PC-3 (cell line): ENCODE measurements around the gene UBR4. TPM values are rescaled to one million over a fixed set of nuclear protein-coding genes. Genes with fewer than 3 reads are reported as not detected.

Experiments
- ATAC-seq: fragments of 200-7000 bp; cut with Tn5 transposase; 2 replicates; pipeline ENCODE4 v1.9.1; 2020; ENCODE audit warnings: mild to moderate bottlenecking, moderate library complexity
- BruUV-seq: library from RNA; stranded (reverse); fragments of 400-500 nt; replicated peaks from 2 replicates; lab custom pipeline; 2021; lab: Mats Ljungman, UMichigan
- CTCF ChIA-PET: fragments of 300-600 bp; sonication (Branson Sonifier 250); formaldehyde crosslinking; loops from one replicate; lab custom pipeline; 2022; ENCODE audit warnings: antibody characterized with exemption; lab: Charles Lee
- POLR2A ChIA-PET: fragments of 300-600 bp; sonication (Branson Sonifier 250); formaldehyde crosslinking; loops from one replicate; lab custom pipeline; 2022; ENCODE audit warnings: antibody characterized with exemption; ENCODE audit not compliant: unreplicated experiment; lab: Charles Lee
- DNase-seq: peaks from one replicate; pipeline ENCODE4 v3.0.0-alpha.2; 2015
- H2AFZ ChIP-seq: fragments of 300-600 bp; sonication (generic); 2 replicates; pipeline ENCODE4 v1.6.0; 2016; ENCODE audit warnings: antibody characterized with exemption, low read length
- H3F3A ChIP-seq: fragments of 300-600 bp; sonication (generic); one replicate; pipeline ENCODE4 v1.6.0; 2017; ENCODE audit warnings: antibody characterized with exemption, low read length, control low read depth, mild to moderate bottlenecking; ENCODE audit not compliant: unreplicated experiment
- H3K27ac ChIP-seq: fragments of 300-600 bp; sonication (generic); 2 replicates; pipeline ENCODE4 v1.5.1; 2016; ENCODE audit warnings: mild to moderate bottlenecking, low read length
- H3K27me3 ChIP-seq: fragments of 300-600 bp; sonication (generic); 2 replicates; pipeline ENCODE4 v1.6.1; 2016; ENCODE audit warnings: low read length, mixed read lengths
- H3K36me3 ChIP-seq: fragments of 300-600 bp; sonication (generic); 2 replicates; pipeline ENCODE4 v1.6.1; 2016; ENCODE audit warnings: low read depth, mixed run types, low read length, mixed read lengths
- H3K4me1 ChIP-seq: fragments of 300-600 bp; sonication (generic); 2 replicates; pipeline ENCODE4 v1.5.1; 2016; ENCODE audit warnings: low read length; ENCODE audit not compliant: insufficient read depth
- H3K4me2 ChIP-seq: fragments of 300-600 bp; sonication (generic); 2 replicates; pipeline ENCODE4 v1.6.0; 2016; ENCODE audit warnings: low read length
- H3K4me3 ChIP-seq: fragments of 300-600 bp; sonication (generic); 2 replicates; pipeline ENCODE4 v1.5.1; 2016; ENCODE audit warnings: mild to moderate bottlenecking, low read length, mixed read lengths
- H3K79me2 ChIP-seq: fragments of 300-600 bp; sonication (generic); 2 replicates; pipeline ENCODE4 v1.6.1; 2017; ENCODE audit warnings: low read length, mixed read lengths
- H3K9ac ChIP-seq: fragments of 300-600 bp; sonication (generic); 2 replicates; pipeline ENCODE4 v1.6.0; 2016; ENCODE audit warnings: mild to moderate bottlenecking, low read length
- H3K9me2 ChIP-seq: fragments of 300-600 bp; sonication (generic); replicated peaks from 2 replicates; pipeline ENCODE4 v1.6.1; 2016; ENCODE audit warnings: mixed run types, low read length, mixed read lengths
- H3K9me3 ChIP-seq: fragments of 300-600 bp; sonication (generic); 2 replicates; pipeline ENCODE4 v1.6.1; 2016; ENCODE audit warnings: low read length, mixed read lengths
- H4K20me1 ChIP-seq: fragments of 300-600 bp; sonication (generic); 2 replicates; pipeline ENCODE4 v1.6.1; 2016; ENCODE audit warnings: low read length, mixed read lengths
- CTCF ChIP-seq: fragments of 300-600 bp; sonication (generic); conservative IDR thresholded peaks from 2 replicates; pipeline ENCODE4 v1.5.1; 2017; ENCODE audit warnings: antibody characterized with exemption, low read depth, mild to moderate bottlenecking, low read length
- EZH2 ChIP-seq: fragments of 300-600 bp; sonication (generic); IDR thresholded peaks from one replicate; pipeline ENCODE4 v1.6.1; 2017; ENCODE audit warnings: antibody characterized with exemption, mild to moderate bottlenecking, low read length; ENCODE audit not compliant: unreplicated experiment
- EZH2phosphoT487 ChIP-seq: fragments of 300-600 bp; sonication (generic); IDR thresholded peaks from 2 replicates; pipeline ENCODE4 v1.6.1; 2018; ENCODE audit warnings: mild to moderate bottlenecking, antibody characterized with exemption, low read length, borderline replicate concordance
- intact Hi-C: fragments of 100-400 bp; cut with micrococcal nuclease; formaldehyde crosslinking; loops from 2 replicates; pipeline ENCODE4 v1.9.0; 2023
- total RNA-seq: library from RNA; depleted of rRNA; stranded (reverse); fragments of >200 nt; gene quantifications from 2 replicates; pipeline ENCODE4 v1.2.3, GENCODE V29; 2014

The UBR4 gene
- total RNA-seq, 1 experiment from 2014 or later, result 141 TPM

- POLR2A ChIA-PET, result no interaction called here
- CTCF ChIA-PET, result interaction anchor here (0.5 to 1.0 kb wide), 6 partner anchors 15 to 1934 kb away, joined by 3 to 7 read pairs (median 4); no protein-coding TSS in a partner anchor
- no peaks in the 10 kb centered on the region for H4K20me1 ChIP-seq
- no peaks in the 10 kb centered on the region for H3F3A ChIP-seq
- H3K9ac ChIP-seq, result no peak overlapping the region
- no TSS peak for BruUV-seq
- no peak overlapping the region for H3K4me2 ChIP-seq
- ATAC-seq, result no peak
- intact Hi-C loops, result loop anchor here (1.0 kb wide), 1 partner anchor 62 kb away; no protein-coding TSS in a partner anchor
- H3K27ac ChIP-seq, result no peak overlapping the region
- no peak for DNase-seq
- H2AFZ ChIP-seq, result no peak overlapping the region
- H3K79me2 ChIP-seq, result no peaks in the 10 kb centered on the region
- H3K4me3 ChIP-seq, result no peak overlapping the region
- H3K9me3 ChIP-seq, result no peaks in the 10 kb centered on the region
- H3K36me3 ChIP-seq, result peaks cover 59% of the 10 kb centered on the region
- H3K9me2 ChIP-seq, result no peaks in the 10 kb centered on the region
- no peaks in the 10 kb centered on the region for H3K27me3 ChIP-seq
- H3K4me1 ChIP-seq, result no peaks in the 10 kb centered on the region
- TF ChIP-seq CTCF (no peak), EZH2 (no peak), EZH2phosphoT487 (no peak)
Measured at GRCh38 chr1:19178734-19179398, 31.2 kb downstream of the UBR4 start.

- Histone ChIP-seq H3F3A (no peaks in the 10 kb centered on the region), H3K4me3 (no peak overlapping the region), H3K9ac (no peak overlapping the region), H3K27me3 (no peaks in the 10 kb centered on the region), H3K27ac (no peak overlapping the region), H4K20me1 (no peaks in the 10 kb centered on the region), H3K9me3 (no peaks in the 10 kb centered on the region), H3K9me2 (no peaks in the 10 kb centered on the region), H3K4me2 (no peak overlapping the region), H2AFZ (no peak overlapping the region), H3K36me3 (peaks cover 61% of the 10 kb centered on the region), H3K4me1 (no peaks in the 10 kb centered on the region), H3K79me2 (no peaks in the 10 kb centered on the region)
- intact Hi-C loops, result no loop called here
- ATAC-seq, result no peak
- ChIA-PET CTCF (no interaction called here), POLR2A (no interaction called here)
- DNase-seq, result no peak
- TF ChIP-seq CTCF (no peak), EZH2phosphoT487 (no peak), EZH2 (no peak)
- BruUV-seq, result no TSS peak
Measured at GRCh38 chr1:19177811-19178210, 32.3 kb downstream of the UBR4 start.

GRCh38 chr1:19169642-19170041 lies 40.4 kb downstream of the UBR4 start:
- ATAC-seq, result peak; percentile 64

More at GRCh38 chr1:19169642-19170041, 40.4 kb downstream of the UBR4 start:
- ChIA-PET CTCF (no interaction called here), POLR2A (no interaction called here)
- H3K4me2 ChIP-seq, result no peak overlapping the region
- peaks cover 27% of the 10 kb centered on the region for H3K4me1 ChIP-seq
- no peaks in the 10 kb centered on the region for H3F3A ChIP-seq
- no peaks in the 10 kb centered on the region for H3K27me3 ChIP-seq
- H3K36me3 ChIP-seq, result peaks cover 85% of the 10 kb centered on the region
- no peak overlapping the region for H3K4me3 ChIP-seq
- H3K9ac ChIP-seq, result no peak overlapping the region
- H3K9me3 ChIP-seq, result no peaks in the 10 kb centered on the region
- DNase-seq, result no peak
- intact Hi-C loops, result no loop called here
- H3K27ac ChIP-seq, result no peak overlapping the region
- TF ChIP-seq CTCF, result no peak
- no peak for TF ChIP-seq EZH2phosphoT487
- no peak for TF ChIP-seq EZH2
- peaks cover 10% of the 10 kb centered on the region for H4K20me1 ChIP-seq
- H3K9me2 ChIP-seq, result no peaks in the 10 kb centered on the region
- no TSS peak for BruUV-seq
- H3K79me2 ChIP-seq, result no peaks in the 10 kb centered on the region
- no peak overlapping the region for H2AFZ ChIP-seq
